LoVo (cell line): ENCODE results near the gene FTCD.
"Not testable (repeated sequence)": the region's sequence is repeated elsewhere in the genome, so short reads cannot be mapped to it uniquely, and the experiment has no call there.

Experiments used
- DNase-seq: peaks from one replicate; pipeline ENCODE4 v3.0.0-alpha.2; 2016; ENCODE audit warnings: low spot score

Gene FTCD

DNA sequence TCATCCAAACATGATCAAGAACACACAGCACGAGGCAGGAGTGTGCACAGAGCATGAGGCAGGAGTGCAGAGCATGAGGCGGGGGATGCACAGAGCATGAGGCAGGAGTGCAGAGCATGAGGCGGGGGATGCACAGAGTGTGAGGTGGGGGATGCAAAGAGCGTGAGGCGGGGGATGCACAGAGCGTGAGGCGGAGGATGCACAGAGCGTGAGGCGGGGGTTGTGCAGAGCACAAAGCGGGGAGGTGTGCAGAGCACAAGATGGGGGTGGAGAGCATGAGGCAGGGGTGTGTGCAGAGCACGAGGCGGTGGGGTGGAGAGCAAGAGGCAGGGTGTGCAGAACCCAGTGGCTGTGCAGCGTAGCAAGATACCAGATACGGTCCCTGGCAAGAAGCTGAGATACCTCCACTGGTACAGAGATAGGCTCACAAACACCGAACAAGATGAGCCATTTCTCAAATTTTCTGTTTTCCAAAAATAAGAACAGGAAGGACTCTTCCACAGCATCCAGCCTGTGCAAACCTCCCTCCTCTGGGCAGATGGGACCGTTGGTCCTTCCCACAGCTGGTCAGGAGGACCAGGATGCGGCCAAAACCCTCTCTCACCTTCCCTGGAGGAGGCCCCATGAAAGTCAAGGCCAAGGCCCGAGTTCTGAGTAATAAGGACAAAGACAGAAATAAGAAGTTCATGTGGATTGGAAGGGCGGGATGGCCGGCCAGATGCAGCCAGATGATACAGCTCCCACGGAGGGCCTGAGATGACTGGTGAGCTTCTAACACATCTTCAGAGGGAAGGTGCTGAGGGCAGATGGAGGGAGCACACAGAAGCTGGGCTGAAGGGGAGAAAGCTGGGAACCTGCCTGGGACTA is 16.9 kb upstream of the FTCD start:
- no peak for DNase-seq

DNA sequence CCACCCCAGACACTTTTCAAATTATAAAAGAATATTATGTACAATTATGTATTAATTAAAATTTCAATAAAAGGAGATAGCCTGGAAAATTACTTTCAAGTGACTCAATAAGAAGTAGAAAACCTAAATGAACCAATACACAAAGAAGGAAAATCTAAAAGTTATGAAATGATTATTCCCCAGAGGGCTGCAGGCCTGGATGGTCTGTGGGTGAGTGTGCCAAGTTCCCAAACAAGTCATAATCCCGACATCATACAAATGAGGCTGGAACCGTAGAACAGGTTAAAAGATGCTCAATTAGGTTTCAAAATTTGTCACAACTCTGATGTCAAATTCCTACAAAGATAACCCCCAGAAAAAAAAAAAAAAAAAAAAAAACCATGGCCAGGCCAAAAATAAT is 16.2 kb upstream of the FTCD start:
- DNase-seq: no peak

- not testable (repeated sequence) for DNase-seq
Measured at GRCh38 chr21:46170436-46171193, 15.2 kb upstream of the FTCD start.

DNA sequence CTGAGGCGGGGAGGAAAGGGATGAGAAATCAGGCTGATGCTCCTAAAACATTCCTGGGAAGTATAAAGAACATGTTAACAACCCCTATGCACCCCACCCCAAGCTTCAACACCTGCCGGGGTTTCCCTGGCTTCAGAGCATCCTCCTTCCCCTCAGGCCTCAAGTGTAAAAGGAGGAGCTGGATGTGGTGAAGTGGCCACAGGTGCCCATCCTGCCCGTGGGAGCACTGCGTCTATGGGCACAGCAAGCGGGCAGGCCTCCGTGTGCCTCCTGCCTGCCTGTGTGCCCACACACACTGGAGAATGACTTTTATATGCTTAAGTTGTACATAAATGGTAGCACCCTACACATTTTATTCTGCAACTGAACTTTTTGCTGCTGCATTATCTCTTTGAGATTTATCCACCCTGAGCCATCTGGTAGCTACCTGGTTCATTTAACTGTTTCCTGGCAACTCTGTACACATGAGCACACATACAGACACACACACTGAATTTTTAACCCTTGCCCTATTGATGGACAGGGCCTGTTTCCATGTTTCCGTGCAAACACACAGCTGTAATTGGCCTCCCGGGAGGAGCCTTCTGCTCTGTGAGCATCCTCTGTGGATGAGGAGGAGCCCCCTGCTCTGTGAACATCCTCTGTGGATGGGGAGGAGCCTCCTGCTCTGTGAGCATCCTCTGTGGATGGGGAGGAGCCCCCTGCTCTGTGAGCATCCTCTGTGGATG is 13.4 kb upstream of the FTCD start:
- DNase-seq: no peak

- no peak for DNase-seq
Measured at GRCh38 chr21:46168238-46168637, 12.9 kb upstream of the FTCD start.

- DNase-seq: no peak
Measured at GRCh38 chr21:46165098-46165497, 9.7 kb upstream of the FTCD start.

- DNase-seq: no peak
Measured at GRCh38 chr21:46163380-46163779, 8.0 kb upstream of the FTCD start.

GRCh38 chr21:46161633-46162592 is 6.5 kb upstream of the FTCD start:
- no peak for DNase-seq

- no peak for DNase-seq
Measured at GRCh38 chr21:46160907-46161632, 5.7 kb upstream of the FTCD start.

DNA sequence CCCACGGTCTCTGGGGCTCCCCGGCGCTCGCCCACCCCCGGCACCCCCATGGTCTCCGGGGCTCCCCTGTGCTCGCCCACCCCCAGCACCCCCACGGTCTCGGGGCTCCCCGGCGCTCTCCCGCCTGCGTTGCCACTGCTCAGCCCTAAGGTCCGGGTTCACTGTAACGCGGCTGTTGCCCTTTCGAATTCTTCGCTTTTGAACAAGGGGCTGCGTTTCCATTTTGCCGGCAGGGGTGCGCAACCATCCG is 5.2 kb upstream of the FTCD start:
- no peak for DNase-seq

- no peak for DNase-seq
Measured at GRCh38 chr21:46159841-46160656, 4.7 kb upstream of the FTCD start.

DNA sequence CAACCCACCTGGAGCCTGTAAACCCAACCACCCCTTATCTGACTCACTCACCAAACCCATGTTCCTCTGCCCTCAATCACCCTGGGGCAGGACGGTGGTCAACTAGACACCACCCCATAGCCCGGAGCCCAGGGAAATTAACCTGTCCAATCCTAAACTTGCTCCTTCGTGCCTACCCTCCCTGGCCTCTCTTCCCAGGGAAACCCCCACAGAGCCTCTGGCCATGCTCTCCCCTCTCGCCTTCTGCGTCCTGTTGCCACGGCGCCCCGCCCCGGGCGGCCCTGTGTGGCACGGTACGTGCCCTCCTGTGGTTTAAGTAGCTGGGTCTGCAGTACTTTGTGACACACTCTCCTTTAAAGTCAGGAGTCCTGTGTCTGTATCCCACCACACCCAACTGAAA is 4.0 kb upstream of the FTCD start:
- no peak for DNase-seq

DNA sequence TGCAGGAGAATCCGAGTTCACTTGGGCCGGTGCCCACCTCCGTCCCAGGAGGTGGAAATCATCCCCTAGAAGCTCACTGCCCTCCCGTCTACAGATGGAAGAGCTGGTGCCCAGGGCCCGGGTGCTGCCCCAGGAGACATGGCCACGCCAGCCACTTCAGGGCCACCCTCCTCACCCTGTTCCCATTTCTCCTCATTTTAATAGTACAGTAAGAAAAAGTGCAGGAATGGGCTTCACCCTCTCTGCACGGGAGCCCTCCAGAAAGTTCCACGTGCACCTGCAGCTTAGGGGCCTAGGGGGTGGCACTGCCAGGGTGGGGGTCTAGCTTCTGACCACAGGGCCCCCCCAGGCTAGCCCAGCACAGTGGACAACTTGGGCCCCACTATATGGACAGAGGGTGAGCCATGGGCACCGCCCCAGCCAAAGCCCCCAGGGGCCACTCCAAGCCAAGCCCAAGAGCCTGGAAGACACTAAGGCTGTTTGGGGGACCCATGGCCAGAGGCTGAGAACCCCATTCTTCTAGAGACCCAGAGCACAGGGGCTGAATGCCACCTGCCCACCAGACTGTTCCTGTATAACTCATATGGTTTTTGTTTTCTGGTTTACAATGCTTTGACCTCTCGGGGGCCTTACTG is 3.4 kb upstream of the FTCD start:
- DNase-seq: no peak

- DNase-seq: no peak
Measured at GRCh38 chr21:46157987-46158451, 2.6 kb upstream of the FTCD start.

- DNase-seq: no peak
Measured at GRCh38 chr21:46157396-46157986, 2.1 kb upstream of the FTCD start.

DNA sequence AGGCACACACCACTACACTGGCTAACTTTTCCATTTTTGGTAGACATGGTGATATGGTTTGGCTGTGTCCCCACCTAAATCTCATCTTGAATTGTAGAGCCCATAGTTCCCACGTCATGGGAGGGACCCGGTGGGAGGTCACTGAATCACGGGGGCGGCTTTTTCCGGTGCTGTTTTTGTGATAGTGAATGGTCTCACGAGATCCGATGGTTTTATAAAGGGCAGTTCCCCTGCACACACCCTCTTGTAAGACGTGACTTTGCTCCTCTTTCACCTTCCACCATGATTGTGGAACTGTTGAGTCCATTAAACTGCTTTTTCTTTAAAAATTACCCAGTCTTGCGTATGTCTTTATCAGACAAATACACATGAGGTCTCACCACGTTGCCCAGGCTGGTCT is 1.3 kb upstream of the FTCD start:
- DNase-seq: no peak

DNA sequence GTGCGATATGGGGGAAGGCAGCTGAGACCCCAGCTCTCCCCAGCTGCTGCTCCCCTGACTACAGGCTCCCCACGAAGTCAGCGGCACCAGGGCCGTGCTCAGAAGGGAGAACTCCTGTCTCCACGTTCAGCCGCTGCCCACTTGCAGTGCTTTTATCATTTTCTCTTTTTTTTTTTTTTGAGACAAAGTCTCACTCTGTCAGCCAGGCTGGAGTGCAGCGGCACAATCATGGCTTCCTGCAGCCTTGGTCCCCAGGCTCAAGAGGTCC is 933 bp upstream of the FTCD start:
- no peak for DNase-seq

- DNase-seq: no peak
Measured at GRCh38 chr21:46154955-46155513, 345 bp downstream of the FTCD start.
